ENCODE data around the gene C3orf22.
A peak's percentile ranks its signal among the peaks of the same experiment; 100 is the strongest.

C3orf22 gene

DNA sequence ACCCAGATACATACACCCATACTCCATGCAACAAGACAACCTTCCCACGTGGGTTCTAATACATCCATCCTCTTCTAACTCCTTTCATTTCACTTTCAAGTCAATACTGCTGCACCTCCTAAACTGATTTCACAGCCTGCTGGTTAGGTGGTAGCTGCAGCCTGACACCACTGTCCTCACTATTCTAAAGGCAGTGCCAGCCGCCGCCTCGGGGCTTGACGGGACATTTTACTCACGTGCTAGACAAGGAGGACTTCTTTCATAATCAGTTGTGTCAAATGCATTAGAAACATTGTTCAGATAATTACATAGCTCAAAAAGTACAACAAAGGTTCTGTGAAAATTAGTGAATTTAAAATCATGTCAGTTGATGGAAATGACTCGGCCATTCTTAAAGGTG is 47.4 kb downstream of the C3orf22 start:
- no peak for DNase-seq

DNA sequence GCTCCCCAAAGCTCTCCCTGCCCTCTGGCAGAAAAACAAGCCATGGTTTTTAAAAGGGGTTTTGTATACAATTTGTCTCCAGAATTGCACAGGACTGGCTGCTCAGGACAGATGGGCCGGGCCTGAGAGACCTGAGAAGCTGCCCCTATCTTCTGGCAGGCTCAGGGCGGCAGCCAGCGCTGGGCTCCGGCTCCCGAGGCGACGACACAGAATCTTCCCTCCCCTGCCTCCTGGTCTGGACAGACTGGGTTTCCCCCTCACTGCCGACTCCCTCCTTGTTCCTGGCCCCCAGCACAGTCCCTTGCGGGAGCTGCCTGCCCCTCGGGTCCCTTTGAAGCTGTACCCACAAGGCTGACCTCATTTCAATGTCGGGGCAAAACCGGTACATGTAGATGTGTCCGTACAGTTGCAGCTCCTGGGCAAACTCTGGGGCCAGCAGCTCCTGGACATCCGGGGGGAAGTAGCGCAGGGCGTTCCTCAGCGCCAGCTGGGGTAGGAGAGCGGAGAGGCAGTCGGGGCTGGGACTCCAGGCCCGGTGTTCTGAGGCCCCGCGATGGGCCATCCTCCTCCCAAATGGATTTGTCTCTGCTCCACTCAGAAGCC is 48.3 kb downstream of the C3orf22 start:
- DNase-seq: no peak

DNA sequence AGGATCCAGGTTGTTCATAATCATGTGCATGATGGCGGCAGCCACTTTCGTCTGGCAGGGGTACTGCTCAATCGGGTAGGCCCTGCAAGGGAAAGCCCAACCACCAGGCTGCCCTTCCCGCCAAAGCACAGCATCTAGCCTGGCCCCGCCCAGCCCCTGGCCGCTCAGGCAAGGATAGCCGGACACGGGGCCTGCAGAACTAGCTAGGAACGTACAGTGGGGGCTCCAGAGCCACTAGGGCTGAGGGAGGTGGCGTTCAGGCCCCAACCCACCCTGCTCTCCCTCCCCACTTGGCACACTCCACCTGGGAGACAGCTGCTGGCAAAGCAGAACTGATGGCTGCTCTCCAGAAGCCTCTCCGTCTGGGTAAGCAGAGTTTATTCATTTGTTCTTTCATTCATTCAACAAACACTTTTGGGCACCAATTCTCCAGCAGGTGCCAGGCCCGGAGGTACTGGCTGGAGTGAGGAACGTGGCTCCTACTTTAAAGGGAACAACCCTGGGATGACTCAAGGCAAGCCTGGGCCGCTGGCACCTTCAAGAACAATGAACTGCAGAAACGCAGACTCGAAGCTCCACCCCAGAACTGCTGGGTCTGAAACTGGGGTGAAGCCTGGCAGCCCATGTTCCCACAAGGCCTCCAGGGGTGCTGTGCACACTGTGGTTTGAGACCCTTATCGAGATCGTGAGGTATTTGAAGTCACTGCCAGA is 49.0 kb downstream of the C3orf22 start:
- DNase-seq: peak; percentile 3

DNA sequence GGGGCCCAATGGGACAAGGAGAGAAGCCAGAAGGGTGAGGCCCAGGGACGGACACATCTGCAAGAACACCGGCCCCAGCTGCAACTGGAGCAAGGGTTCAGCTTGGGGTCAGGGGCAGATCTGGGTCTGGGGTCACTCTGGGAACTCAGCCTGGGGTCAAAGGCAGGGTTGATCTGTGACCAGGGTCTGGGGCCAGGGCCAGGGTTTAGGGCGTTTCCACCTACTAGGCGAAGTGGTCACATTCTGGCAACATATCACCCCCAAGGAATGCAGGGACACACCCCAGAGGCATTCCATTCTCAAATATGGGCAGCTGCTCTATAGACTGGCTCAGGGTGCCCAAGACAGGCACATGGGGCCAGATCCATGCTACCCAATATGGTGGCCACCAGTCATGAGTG is 50.2 kb downstream of the C3orf22 start:
- no peak for DNase-seq

DNA sequence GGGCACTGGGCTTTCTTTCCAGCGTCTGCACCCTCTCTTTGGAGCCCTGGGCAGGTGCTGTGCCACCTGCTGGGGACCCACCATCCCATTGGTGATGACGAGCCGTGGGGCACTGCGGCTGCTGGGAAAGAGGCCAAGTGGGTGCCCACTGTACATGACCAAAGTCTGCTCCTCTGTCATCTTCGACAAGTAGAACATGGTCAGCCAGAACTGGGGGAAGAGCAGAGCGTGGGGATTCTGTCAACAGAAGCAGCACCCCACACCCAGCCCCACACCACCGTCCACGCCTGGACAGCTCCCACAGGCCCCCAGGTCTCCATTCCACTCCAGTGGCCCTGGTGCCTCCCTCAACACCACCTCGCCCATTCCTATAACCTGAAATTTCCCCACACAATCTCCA is 50.8 kb downstream of the C3orf22 start:
- no peak for DNase-seq

DNA sequence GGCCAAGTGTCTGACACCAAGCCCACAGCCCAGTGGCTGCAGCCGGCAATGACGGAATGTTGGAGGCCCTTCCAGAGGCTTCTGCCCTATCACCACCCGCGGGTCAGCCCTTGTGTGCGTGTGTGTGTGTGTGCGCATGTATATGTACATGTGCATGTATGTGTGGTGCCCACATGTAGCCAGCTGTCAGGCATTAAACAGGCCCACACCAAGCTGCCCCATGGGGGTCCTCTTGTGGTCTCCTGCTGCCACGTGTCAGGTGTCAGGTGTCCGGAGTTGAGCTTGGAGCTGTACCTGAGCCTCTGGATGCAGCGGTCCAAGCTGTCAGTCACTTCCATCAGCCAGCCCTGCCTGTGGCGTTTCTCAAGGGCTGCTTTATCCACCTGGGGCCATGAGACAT is 55.0 kb downstream of the C3orf22 start:
- no peak for DNase-seq

DNA sequence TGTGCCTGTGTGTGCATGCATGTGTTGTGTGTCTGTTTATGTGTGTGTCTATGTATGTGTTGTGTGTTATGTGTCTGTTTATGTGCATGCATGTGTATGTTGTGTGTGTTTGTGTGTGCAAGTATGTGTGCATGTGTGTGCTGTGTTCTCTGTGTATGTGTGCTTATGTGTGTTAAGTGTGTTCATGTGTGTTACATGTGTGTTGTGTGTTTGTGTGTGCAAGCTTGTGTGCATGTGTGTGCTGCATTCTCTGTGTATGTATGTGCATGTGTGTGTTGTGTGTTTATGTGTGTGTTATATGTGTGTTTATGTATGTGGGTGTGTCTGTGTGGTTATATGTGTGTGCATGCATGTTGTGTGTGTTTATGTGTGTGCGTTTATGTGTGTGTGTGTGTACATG is 56.1 kb downstream of the C3orf22 start:
- DNase-seq: no peak

DNA sequence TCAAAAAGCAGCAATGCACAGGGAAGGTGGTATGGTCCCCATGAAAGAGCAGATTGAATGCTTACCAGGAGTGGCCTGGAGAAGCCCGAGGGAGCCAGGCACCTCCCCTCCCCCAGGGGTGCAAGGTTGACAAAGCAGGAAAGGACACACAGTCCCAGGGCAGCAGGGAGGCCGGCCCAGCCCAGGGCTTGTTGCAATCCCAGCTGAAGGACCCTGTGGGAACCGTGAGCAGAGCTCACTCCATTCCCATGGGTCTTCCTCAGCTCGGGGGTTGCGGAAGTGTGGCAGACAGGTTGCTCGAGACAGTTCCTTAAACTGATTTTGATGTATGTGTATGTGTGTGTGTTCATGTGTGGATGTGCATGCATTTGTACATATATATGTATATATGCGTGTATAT is 57.0 kb downstream of the C3orf22 start:
- peak; percentile 7 for DNase-seq

DNA sequence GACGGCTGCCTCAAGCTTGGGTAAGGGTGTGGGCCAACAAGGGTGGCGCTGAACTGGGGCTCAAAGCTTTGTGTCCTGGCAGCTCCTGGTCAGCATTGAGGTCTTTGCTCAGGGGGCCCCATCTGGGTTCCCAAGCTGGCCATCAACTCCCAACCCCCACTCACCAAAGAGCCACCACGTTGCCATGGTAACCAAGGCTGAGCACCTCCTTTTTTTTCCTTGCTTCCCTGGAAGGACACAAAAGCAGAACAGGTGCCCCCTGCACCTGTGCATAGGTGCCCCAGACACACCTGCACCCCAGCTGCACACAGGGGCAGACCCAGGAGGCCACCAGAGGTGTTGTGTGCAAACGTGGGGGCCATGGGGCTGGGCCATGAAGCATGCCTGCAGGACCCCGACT is 57.7 kb downstream of the C3orf22 start:
- no peak for DNase-seq

DNA sequence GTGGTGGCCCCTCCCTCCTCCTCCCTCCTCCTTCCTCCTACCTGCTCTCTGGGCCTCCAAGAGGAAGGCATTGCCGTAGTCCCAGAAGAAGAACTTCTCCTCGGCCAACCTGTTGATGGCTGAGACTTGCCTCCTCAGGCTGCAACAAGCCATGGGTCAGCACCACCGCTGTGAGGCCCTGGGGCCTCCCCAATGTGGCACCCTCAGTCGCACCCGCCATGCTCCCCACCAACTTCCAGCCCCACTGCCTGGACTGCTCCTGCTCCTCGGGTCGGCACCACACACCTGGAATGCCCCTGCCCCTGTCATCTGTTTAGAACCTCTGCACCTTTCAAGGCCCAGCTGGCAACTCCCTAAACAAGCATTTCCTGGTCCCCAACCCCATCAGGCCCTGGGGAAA is 58.7 kb downstream of the C3orf22 start:
- no peak for DNase-seq
